GM12878 (cell line): ENCODE data around the gene MEGF11. TPM values are rescaled to one million over a fixed set of nuclear protein-coding genes. Genes with fewer than 3 reads are reported as not detected.

Experiments
- ATAC-seq: fragments of 200-7000 bp; cut with Tn5 transposase; 3 replicates; pipeline ENCODE4 v1.9.1; 2020; ENCODE audit warnings: mild to moderate bottlenecking, moderate library complexity
- BruUV-seq: library from RNA; stranded (reverse); fragments of 400-500 nt; replicated peaks from 2 replicates; lab custom pipeline; 2021; lab: Mats Ljungman, UMichigan
- CTCF ChIA-PET: fragments of 300-600 bp; sonication (Branson Sonifier 250); formaldehyde crosslinking; extraction: SDS; loops from one replicate; lab custom pipeline; 2021; ENCODE audit warnings: inconsistent platforms; lab: Yijun Ruan, JAX
- POLR2A ChIA-PET: fragments of 350-600 bp; formaldehyde crosslinking; extraction: SDS; loops from one replicate; lab custom pipeline; 2021; ENCODE audit warnings: inconsistent platforms; lab: Charles Lee
- RAD21 ChIA-PET: fragments of 300-600 bp; sonication (Branson Sonifier 250); formaldehyde crosslinking; loops from one replicate; lab custom pipeline; 2023; ENCODE audit warnings: antibody characterized with exemption; ENCODE audit not compliant: unreplicated experiment; lab: Charles Lee
- SMC1A ChIA-PET: fragments of 300-600 bp; sonication (Branson Sonifier 250); formaldehyde crosslinking; loops from one replicate; lab custom pipeline; 2023; ENCODE audit not compliant: unreplicated experiment, uncharacterized antibody; lab: Charles Lee
- DNase-seq: peaks from one replicate; pipeline ENCODE4 v3.0.0-alpha.2; 2011; ENCODE audit warnings: low read depth, low spot score
- FAIRE-seq: peaks from 3 replicates; lab custom pipeline; 2011; peaks lifted over from hg19 to GRCh38; lab: Jason Lieb, UNC
- H2AFZ ChIP-seq: 2 replicates; pipeline ENCODE4 v1.6.0; 2011; ENCODE audit warnings: low read depth, low read length, control low read depth; ENCODE audit not compliant: control insufficient read depth
- H3K27ac ChIP-seq: 2 replicates; pipeline ENCODE4 v1.5.1; 2011; ENCODE audit warnings: control low read depth; ENCODE audit not compliant: control insufficient read depth, insufficient read depth
- H3K27me3 ChIP-seq, 2 experiments: replicated peaks in 1 of 2; 2 replicates each; pipeline versions ENCODE4 v1.6.0 to v1.6.1; 2011; ENCODE audit warnings: low read length in 1 of 2; ENCODE audit not compliant: control insufficient read depth in 2 of 2, insufficient read depth in 2 of 2
- H3K36me3 ChIP-seq, 2 experiments: 2 replicates each; pipeline ENCODE4 v1.5.1; 2011; ENCODE audit warnings: low read length in 1 of 2; ENCODE audit not compliant: control insufficient read depth in 2 of 2, insufficient read depth in 2 of 2
- H3K4me1 ChIP-seq: 2 replicates; pipeline ENCODE4 v1.6.1; 2011; ENCODE audit warnings: mild to moderate bottlenecking, low read length, moderate library complexity, mixed read lengths; ENCODE audit not compliant: control insufficient read depth, insufficient read depth
- H3K4me2 ChIP-seq: 2 replicates; pipeline ENCODE4 v1.6.0; 2011; ENCODE audit warnings: control low read depth; ENCODE audit not compliant: control insufficient read depth, insufficient read depth
- H3K4me3 ChIP-seq: fragments of 200-600 bp; sonication (generic); 2 replicates; pipeline ENCODE4 v1.5.1; 2016
- H3K79me2 ChIP-seq: 2 replicates; pipeline ENCODE4 v1.6.0; 2011; ENCODE audit warnings: low read length; ENCODE audit not compliant: control insufficient read depth, insufficient read depth
- H3K9ac ChIP-seq: 2 replicates; pipeline ENCODE4 v1.8.0; 2011; ENCODE audit warnings: low read length, control low read depth, mixed read lengths; ENCODE audit not compliant: control insufficient read depth, insufficient read depth
- H3K9me3 ChIP-seq: replicated peaks from 3 replicates; pipeline ENCODE4 v1.5.1; 2011; ENCODE audit warnings: mild to moderate bottlenecking, low read length; ENCODE audit not compliant: control insufficient read depth, insufficient read depth
- H4K20me1 ChIP-seq: 2 replicates; pipeline ENCODE4 v1.6.0; 2011; ENCODE audit not compliant: control insufficient read depth, insufficient read depth
- BHLHE40 ChIP-seq, 2 experiments: fragments of 450-650 bp in 1 of 2; IDR thresholded peaks; 2 replicates each; pipeline ENCODE4 v1.6.1; 2011 to 2017; ENCODE audit warnings: low read depth in 2 of 2, borderline replicate concordance in 1 of 2, improper control_type of control experiment in 1 of 2, low read length in 1 of 2, mild to moderate bottlenecking in 1 of 2
- BMI1 ChIP-seq: fragments of 450-650 bp; IDR thresholded peaks from 2 replicates; pipeline ENCODE4 v1.6.1; 2016; ENCODE audit warnings: mild to moderate bottlenecking, moderate library complexity, borderline replicate concordance
- CHD1 ChIP-seq: IDR thresholded peaks from 2 replicates; pipeline ENCODE4 v1.6.1; 2012; ENCODE audit warnings: low read depth, low read length, improper control_type of control experiment
- CHD4 ChIP-seq: fragments of 200-600 bp; sonication (generic); IDR thresholded peaks from 2 replicates; pipeline ENCODE4 v1.6.1; 2016; ENCODE audit warnings: mild to moderate bottlenecking
- IRF5 ChIP-seq: fragments of 450-650 bp; IDR thresholded peaks from 2 replicates; pipeline ENCODE4 v1.6.1; 2017; ENCODE audit warnings: borderline replicate concordance
- LARP7 ChIP-seq: fragments of 450-650 bp; IDR thresholded peaks from 2 replicates; pipeline ENCODE4 v1.6.1; 2017; ENCODE audit warnings: mild to moderate bottlenecking
- MXI1 ChIP-seq: fragments of 150-350 bp; IDR thresholded peaks from 2 replicates; pipeline ENCODE4 v1.6.1; 2011; ENCODE audit warnings: low read depth, mild to moderate bottlenecking, inconsistent platforms, low read length, improper control_type of control experiment
- MYC ChIP-seq: IDR thresholded peaks from 2 replicates; pipeline ENCODE4 v1.6.1; 2011; ENCODE audit warnings: mild to moderate bottlenecking, low read length, moderate library complexity, inconsistent platforms; ENCODE audit not compliant: insufficient read depth, insufficient replicate concordance, insufficient read length, severe bottlenecking
- NFYB ChIP-seq: IDR thresholded peaks from 2 replicates; pipeline ENCODE4 v1.6.1; 2011; ENCODE audit warnings: low read depth, mild to moderate bottlenecking, low read length, improper control_type of control experiment, moderate library complexity; ENCODE audit not compliant: insufficient read depth
- POLR2A ChIP-seq: IDR thresholded peaks from 2 replicates; pipeline ENCODE4 v1.6.1; 2011; ENCODE audit warnings: low read depth, mild to moderate bottlenecking, low read length
- RB1 ChIP-seq: fragments of 450-650 bp; formaldehyde crosslinking; IDR thresholded peaks from 2 replicates; pipeline ENCODE4 v1.6.1; 2017; ENCODE audit warnings: mild to moderate bottlenecking, borderline replicate concordance
- SP1 ChIP-seq: IDR thresholded peaks from one replicate; pipeline ENCODE4 v1.6.1; 2011; ENCODE audit warnings: low read depth, low read length
- TAF1 ChIP-seq: IDR thresholded peaks from 2 replicates; pipeline ENCODE4 v1.6.1; 2011; ENCODE audit warnings: mild to moderate bottlenecking, low read depth, low read length, borderline replicate concordance
- YY1 ChIP-seq: IDR thresholded peaks from 2 replicates; pipeline ENCODE4 v1.6.1; 2011; ENCODE audit warnings: low read depth, mild to moderate bottlenecking, low read length
- WGBS: methylation state at CpG from one replicate; pipeline ENCODE4 v1.1.6; 2016; ENCODE audit warnings: low lambda C conversion rate; ENCODE audit not compliant: insufficient replicate concordance, insufficient coverage; ENCODE audit errors: missing lambda C conversion rate; 5-methylcytosine and 5-hydroxymethylcytosine counted together
- in situ Hi-C: fragments of 300-500 bp; cut with MboI; formaldehyde crosslinking; loops from 9 replicates; pipeline ENCODE4 v1.14.3; 2018; ENCODE audit warnings: mixed read lengths
- intact Hi-C: fragments of 100-400 bp; cut with micrococcal nuclease; formaldehyde crosslinking; loops from one replicate; pipeline ENCODE4 v1.14.2; 2022; ENCODE audit not compliant: unreplicated experiment
- polyA plus RNA-seq, 11 experiments: library from polyadenylated mRNA; depleted of rRNA in 4 of 11; unstranded in 6 of 11; stranded (reverse) in 5 of 11; fragments of >200 nt; fragmentation: Nextera tagmentation in 4 of 11; fragmentation: Illumina TruSeq in 1 of 11; extraction: Ambion mirVana in 4 of 11; extraction: Trizol in 1 of 11; gene quantifications; 1 replicate in 1 of 11; 2 replicates in 10 of 11; pipeline versions ENCODE4 v1.2.1 to v1.2.3, GENCODE V29; 2011 to 2016; ENCODE audit warnings: inconsistent platforms in 2 of 11, missing spikeins in 2 of 11, low read depth in 1 of 11
- total RNA-seq, 4 experiments: library from RNA; depleted of rRNA in 3 of 4; stranded (reverse); fragments of >200 nt in 3 of 4; fragmentation: Illumina TruSeq in 1 of 4; extraction: Trizol in 1 of 4; gene quantifications; 2 replicates each; pipeline versions ENCODE4 v1.2.1 to v1.2.3, GENCODE V29; 2013 to 2021
- TF ChIP-seq, protein P1 (sequence below): IDR thresholded peaks from 2 replicates; pipeline ENCODE4 v1.6.1; 2012; ENCODE audit warnings: low read depth, low read length, improper control_type of control experiment

The MEGF11 gene
- total and polyA plus RNA-seq, 10 of the 15 experiments (the other 5 are each of a cell fraction or from before 2014, with no cell fraction given) = 0.03 to 1.7 (median 0.49) TPM

DNA sequence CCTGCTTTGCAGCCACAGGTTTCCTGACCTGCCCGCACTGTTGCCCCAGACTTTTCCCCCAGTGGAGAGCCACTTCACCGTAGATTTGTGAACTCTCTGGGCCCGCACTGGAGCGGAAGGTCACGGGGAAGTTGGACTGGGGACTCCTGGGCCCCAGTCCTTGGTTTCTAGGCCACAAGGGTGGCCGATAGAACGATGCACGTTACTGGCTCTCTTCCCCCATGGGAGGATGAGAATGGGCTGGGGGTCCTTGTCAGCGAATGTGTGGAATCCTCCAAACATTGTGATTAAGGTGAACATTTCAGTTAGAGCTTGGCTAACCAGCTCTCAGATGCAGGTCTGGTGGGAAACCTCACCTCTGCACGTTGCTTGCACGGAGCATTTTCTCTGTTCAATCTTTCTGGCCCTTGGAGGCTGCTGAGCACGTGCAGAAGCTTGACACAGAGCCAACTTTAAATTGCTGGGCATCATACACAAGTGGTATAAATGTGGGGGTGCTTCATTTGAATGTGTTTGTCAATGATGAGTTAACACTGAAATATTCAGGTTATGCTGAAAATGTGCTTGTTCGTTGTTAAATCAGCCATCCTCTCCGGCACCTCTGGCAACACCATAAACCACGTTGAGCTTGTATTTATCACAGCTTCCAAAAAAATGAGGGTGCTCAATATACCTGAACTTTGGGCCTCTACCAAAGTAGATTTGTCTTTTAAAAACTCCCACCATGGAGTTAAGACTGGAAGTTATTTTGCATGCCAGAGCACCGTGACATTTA lies 40.8 kb upstream of the MEGF11 start (continued):
- peak; percentile 87 to 88 for TF ChIP-seq BHLHE40 (IDR thresholded peaks at IDR 0.05; ENCODE audit: borderline replicate concordance in 1 of 2, low read depth in 2 of 2, low read length in 1 of 2)
- TF ChIP-seq TAF1 = peak; percentile 31; the same call in 1 of the 2 replicates
- no peak for TF ChIP-seq SP1
- no peak for TF ChIP-seq NFYB
- peak; percentile 36 for TF ChIP-seq MYC
- TF ChIP-seq CHD1 = no peak
- TF ChIP-seq BMI1 = no peak
- TF ChIP-seq LARP7 = no peak

GRCh38 chr15:66293419-66294156 lies 40.0 kb upstream of the MEGF11 start, which contains the start of gene DIS3L:
DIS3L (plus strand) TSS chr15:66293568; CDS start chr15:66293597, 29 bp downstream.
- Histone ChIP-seq H3K27ac (peak within 1 kb of the TSS; percentile 76), H2AFZ (peak within 1 kb of the TSS; percentile 93), H3K4me2 (peak within 1 kb of the TSS; percentile 74), H3K36me3 (0 out of 4 replicates have a peak, but pooled peaks cover 0 to 3% of the 10 kb centered on the region in 2 experiments), H3K4me3 (peak within 1 kb of the TSS; percentile 71), H3K79me2 (peaks cover 28% of the 10 kb centered on the region), H3K4me1 (peaks cover 3% of the 10 kb centered on the region; the same call in 1 of the 2 replicates), H3K27me3 (no peaks in the 10 kb centered on the region), H4K20me1 (no peaks in the 10 kb centered on the region), H3K9ac (peak within 1 kb of the TSS; percentile 65), H3K9me3 (no peaks in the 10 kb centered on the region)
- POLR2A ChIA-PET = interaction anchor here (1.2 to 1.4 kb wide), 5 partner anchors 94 to 683 kb away, joined by 3 to 8 read pairs (median 6); partner anchors contain the start of genes INTS14, RAB11A, RPL4 and ZWILCH
- WGBS = under 1% methylated on average over 39 of the region's 92 CpGs
- DNase-seq (peak; percentile 8), ATAC-seq (peak; percentile 82), FAIRE-seq (no peak)
- intact Hi-C loops (loop anchor here (5.0 kb wide), 1 partner anchor 204 kb away; the partner anchor contains the start of gene SNAPC5), in situ Hi-C loops (no loop called here)
- CTCF ChIA-PET = interaction anchor here (0.9 to 9.7 kb wide), 3 partner anchors 15 to 205 kb away, joined by 3 to 103 read pairs (median 6); partner anchors contain the start of gene SNAPC5
- RAD21 ChIA-PET = interaction anchor here (0.9 to 2.6 kb wide), 7 partner anchors 93 to 1365 kb away, joined by 3 to 20 read pairs (median 7); partner anchors contain the start of genes MAP2K1, RPL4, SNAPC5 and ZWILCH
- SMC1A ChIA-PET = interaction anchor here (0.6 to 4.4 kb wide), 8 partner anchors 11 to 424 kb away, joined by 3 to 24 read pairs (median 6); partner anchors contain the start of genes MAP2K1, RAB11A and SNAPC5
- BruUV-seq = no TSS peak
- TF ChIP-seq, protein P1, sequence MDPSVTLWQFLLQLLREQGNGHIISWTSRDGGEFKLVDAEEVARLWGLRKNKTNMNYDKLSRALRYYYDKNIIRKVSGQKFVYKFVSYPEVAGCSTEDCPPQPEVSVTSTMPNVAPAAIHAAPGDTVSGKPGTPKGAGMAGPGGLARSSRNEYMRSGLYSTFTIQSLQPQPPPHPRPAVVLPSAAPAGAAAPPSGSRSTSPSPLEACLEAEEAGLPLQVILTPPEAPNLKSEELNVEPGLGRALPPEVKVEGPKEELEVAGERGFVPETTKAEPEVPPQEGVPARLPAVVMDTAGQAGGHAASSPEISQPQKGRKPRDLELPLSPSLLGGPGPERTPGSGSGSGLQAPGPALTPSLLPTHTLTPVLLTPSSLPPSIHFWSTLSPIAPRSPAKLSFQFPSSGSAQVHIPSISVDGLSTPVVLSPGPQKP = no peak
- TF ChIP-seq MXI1 (peak; percentile 51), RB1 (peak; percentile 40; the same call in 1 of the 2 replicates), IRF5 (no peak), CHD4 (no peak), POLR2A (peak; percentile 86), YY1 (peak; percentile 83)
